GM21737 (cell line): ENCODE measurements around the gene OMP.
A peak's percentile ranks its signal among the peaks of the same experiment; 100 is the strongest.
"Not testable (repeated sequence)": the region's sequence is repeated elsewhere in the genome, so short reads cannot be mapped to it uniquely, and the experiment has no call there.

ENCODE experiments used
- ATAC-seq: cut with Tn5 transposase; IDR thresholded peaks from one replicate; pipeline ENCODE4 v1.9.1; 2021; ENCODE audit warnings: mild to moderate bottlenecking, moderate library complexity; ENCODE audit not compliant: unreplicated experiment

Gene OMP, protein sequence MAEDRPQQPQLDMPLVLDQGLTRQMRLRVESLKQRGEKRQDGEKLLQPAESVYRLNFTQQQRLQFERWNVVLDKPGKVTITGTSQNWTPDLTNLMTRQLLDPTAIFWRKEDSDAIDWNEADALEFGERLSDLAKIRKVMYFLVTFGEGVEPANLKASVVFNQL

GRCh38 chr11:77102246-77103210, at the start of gene OMP:
OMP (plus strand) TSS chr11:77102840; CDS start chr11:77102840, 0 bp downstream.
- ATAC-seq = no peak

DNA sequence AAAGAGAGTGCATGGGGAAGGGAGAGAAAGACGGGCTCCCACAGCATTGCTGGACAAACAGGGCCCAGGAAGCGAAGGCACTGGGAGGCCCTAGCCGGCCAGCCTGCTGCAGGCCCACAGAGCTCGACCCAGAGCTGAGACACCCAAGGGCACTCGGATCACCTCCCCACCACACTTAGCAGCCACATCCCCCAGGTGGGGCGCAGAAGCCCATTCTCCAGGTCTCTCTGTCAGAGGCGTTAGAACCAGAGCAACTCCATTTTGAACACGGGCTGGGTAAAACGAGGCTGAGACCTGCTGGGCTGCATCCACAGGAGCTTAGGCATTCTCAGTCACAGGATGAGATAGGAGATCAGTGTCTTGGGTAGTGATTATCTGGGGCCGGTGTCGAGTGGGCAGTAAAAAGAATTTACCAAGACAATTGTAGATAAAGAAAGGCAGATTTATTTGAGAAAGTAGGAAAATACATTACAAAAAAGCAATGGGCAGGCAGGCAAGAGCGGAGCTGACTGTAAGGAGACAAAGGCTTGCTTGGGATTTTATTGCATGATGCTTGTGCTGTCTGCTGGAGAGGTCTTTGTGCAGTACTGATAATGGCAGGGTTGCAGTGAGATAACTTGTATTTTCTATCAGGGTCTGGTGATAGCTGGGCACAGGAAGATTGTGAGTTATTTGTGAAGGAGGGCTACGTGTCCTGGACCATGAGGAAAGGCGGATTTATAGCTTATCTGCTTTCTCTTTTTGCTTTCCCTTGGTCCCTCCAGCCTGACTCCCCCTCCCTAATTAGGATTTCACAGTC, 49.2 kb upstream of the OMP start:
- ATAC-seq = no peak

DNA sequence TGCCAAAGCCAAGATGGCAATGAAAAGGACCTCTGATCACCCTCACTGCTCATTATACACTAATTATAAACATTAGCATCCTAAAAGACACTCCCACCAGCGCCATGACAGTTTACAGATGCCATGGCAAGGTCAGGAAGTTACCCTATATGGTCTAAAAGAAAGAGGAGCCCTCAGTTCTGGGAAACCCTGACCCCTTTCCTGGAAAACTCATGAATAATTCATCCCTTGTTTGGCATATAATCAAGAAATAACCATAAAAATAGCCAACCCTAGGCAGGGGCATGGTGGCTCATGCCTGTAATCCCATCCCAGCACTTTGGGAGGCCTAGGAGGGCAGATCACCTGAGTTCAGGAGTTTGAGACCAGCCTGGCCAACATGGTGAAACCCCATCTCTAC, 48.6 kb upstream of the OMP start:
- ATAC-seq = no peak

- no peak for ATAC-seq
Observed at GRCh38 chr11:77055101-77055561, 47.5 kb upstream of the OMP start.

DNA sequence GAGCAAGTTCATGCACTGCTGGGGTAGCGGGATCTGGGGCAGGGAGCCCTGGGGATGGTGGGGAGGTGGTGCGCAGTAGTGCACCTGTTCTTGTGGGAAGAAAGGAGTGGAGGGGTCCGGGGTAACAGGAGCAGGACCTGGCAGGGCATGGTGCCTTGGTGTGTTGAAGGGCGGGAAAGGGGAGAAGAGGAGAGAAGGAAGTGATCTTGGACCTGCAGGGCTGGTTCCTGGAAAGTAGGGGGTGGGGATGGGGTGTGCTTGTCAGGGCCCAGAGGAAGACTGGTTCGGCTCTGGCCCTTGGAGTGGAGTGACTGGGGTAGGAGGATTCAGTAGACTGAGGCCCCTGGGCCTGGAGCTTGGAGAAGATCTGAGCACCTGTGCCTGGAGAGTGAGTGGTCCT, 46.7 kb upstream of the OMP start:
- ATAC-seq = no peak

DNA sequence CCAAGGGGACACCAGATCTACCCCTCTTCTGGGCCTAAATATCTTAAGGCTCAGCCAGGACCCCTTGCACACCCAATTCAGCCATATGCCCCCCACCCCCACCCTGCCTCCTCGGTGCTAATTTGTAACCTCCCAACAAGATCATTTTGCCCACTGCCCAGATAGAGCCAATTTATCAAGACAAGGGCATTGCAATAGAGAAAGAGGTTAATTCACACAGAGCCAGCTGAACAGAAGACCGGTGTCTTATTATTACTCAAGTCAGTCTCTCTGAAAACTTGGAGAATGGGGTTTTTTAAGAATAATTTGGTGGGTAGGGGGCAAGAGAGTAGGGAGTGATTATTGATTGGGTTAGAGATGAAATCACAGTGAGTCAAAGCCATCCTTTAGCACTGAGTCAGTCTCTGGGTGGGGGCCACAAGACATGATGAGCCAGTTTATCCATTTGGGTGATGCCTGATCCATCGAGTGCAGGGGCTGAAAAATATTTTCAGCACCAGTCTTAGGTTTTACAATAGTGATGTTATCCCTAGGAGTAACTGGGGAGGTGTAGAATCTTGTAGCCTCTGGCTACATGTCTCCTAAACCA, 45.7 kb upstream of the OMP start:
- no peak for ATAC-seq

GRCh38 chr11:77057938-77058474, 44.6 kb upstream of the OMP start:
- no peak for ATAC-seq

- no peak for ATAC-seq
Observed at GRCh38 chr11:77058900-77059299, 43.7 kb upstream of the OMP start.

DNA sequence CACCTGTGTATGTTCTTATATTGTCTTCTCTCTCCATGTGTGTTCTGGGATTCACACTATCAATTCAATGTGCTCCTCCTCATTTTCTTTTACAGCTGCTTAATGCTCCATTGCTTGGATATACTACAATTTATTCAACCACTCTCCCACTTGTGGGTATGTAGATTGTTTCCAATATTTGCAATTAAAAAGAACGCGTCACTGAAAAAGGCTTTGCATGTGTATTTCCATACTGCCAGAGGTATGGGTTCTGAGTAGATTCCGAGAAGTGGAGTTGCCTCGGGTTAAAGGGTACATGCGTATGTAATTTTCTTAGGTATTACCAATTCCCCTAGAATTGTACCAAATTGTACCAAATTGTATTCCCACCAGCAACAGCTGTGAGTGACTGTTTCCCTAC, 42.8 kb upstream of the OMP start:
- no peak for ATAC-seq

DNA sequence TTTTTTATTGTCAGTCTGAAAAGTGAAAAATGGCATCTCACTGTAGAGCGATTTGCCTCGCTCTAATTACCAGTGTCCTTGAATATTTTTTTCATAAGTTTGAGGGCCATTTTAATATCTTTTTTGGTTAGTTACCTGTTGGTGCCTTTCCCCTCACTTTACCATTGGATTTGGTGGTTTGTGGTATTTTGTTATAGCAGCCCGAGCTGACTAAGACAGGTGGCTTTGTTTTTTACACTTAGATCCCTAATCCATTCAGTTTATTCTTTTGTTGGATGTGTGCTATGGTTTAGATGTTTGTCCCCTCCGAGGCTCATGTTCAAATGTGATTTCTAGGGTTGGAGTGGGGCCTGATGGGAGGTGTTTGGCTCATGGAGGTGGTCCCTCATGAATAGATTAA, 42.4 kb upstream of the OMP start:
- no peak for ATAC-seq

DNA sequence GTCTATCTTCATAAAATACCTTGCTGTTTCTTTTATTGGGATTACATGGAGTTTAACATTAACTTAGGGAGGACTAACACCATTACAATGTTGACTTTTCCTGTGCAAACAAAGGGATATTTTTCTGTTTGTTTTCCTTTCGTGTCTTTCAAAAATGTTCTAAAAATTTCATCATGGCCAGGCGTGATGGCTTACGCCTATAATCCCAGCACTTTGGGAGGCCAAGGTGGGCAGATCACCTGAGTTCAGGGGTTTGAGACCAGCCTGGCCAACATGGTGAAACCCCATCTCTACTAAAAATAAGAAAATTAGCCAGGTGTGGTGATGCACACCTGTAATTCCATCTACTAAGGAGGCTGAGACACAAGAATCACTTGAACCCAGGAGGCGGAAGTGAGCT, 41.4 kb upstream of the OMP start:
- not testable (repeated sequence) for ATAC-seq

DNA sequence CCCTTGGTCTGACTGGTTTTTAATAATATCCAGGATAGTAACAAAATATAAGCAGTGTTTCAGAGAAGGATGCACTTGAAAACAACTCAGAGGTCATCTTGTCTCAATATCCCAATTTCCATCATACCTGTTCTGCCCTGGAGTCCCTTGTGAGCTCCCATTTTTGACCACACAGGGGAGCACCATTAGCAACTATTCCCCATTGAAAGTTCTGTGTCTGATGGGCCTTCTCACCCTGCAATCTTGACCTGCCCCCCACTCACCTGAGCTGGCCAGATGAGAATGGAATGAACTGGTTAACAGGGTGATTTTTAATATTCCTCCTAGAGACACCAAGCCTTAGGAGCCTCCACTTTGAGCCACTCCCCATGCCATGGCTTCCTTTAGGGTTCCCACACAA, 39.7 kb upstream of the OMP start:
- ATAC-seq = no peak

- ATAC-seq = no peak
Observed at GRCh38 chr11:77063407-77063806, 39.2 kb upstream of the OMP start.

DNA sequence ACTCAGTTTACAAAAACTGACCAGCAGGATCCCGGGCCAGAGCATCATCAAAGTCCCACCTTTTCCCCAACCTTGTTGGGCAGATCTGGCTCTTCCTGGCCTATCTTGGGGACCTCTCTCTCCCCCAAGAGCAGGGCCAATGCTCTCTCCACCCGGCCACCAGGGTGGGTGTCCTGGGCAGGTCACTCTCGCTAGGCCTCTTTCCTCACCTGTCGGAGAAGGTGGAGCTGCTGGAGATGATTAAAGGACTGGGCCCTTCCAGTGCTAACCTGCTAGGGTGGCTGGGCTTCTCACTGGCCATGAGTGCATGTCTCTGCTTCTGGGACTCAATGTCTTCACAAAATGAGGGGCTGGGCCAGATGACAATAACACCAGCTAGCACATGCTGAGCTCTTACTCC, 38.8 kb upstream of the OMP start:
- ATAC-seq = no peak

- no peak for ATAC-seq
Observed at GRCh38 chr11:77064648-77065217, 37.9 kb upstream of the OMP start.

DNA sequence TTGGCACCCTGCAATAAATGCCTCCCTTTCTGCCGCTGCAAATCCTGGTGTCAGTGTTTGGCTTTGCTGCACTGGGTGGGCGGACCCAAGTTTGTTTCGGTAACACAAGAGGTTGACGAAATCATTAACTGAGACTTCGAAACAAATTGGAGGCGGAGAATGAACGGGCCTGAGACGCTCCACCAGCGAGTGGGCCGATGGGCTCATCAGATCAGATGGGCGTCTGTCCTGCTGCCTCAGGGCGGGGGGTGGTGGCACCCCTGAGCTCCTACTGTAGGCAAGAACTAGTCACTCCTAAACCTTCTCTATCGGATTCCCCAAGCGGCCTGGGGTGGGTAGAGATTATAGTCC, 36.8 kb upstream of the OMP start:
- no peak for ATAC-seq

DNA sequence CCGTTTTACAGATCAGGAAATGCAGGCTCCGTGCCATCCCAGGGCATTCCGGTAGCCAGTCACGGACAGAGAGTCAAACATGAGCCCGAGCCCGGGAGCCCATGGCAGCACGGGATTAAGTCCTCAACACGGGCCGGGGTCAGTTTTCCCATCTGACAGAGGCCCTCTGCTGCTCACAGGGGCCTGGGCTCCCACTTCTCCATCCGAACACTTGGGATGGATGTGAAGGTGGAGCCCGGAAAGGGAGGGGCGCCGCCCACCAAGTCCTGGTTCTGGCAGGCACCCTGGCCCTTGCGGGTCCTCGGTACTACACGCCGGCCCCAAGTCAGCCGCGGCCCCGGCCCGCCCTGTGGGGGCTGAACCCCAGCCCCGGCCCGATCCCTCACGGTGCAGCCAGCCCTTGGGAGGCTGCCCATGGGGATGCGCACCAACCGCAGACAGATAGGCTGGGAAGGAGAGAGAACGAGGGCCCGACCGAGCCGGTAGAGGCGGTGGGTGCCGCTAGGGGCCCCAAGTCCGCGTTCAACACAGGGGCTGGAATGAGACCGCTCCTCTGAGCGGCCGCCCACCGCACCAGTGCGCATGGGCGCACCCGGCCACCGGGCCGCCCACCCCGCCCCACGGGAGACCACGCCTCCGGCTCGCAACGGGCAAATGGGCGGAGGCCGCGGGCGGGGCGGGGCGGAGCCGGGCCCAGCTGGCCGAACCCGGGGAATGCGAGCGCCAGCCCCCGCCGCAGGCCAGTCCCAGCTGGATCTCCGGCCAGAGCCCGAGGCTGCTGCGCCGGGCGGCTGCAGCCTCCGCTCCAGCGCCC, 36.2 kb upstream of the OMP start, which contains the start of gene CAPN5:
CAPN5 (plus strand) TSS at position 743 of the 814 bp plus-strand sequence. CDS start 17,916 bp downstream, outside the sequence.
- ATAC-seq = peak; percentile 84

DNA sequence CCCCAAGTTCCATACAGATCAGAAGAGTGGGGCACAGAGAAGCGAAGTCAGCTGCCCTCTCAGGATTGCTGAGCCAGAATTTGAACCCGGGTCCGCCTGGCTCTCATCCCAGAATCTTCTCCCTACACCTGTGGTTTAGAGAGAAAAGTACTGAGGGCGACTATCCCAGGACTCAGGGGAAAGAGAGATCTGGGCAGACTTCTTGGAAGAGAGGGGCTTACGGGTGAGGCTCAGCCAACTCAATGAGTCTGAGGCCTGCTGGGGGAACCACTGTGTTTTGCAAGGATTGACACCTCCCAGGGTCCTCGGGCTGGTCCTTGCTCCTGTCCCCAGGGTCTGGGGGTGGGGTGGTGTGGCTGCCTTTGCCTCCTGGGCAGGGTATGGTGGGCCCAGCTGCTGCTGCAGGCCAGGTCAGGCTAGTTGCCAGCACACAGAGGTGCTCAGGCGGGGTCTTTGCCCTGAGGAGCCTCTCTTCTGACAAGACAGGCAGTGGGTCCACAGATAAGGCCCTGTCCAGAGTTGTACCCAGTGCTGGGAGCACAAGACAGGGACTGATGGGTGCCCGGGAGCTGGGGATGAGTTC, 34.7 kb upstream of the OMP start:
- ATAC-seq = no peak
